GM21423 (cell line): Measurements from ENCODE around the gene ACTR1B.
"Not testable (repeated sequence)": the region's sequence is repeated elsewhere in the genome, so short reads cannot be mapped to it uniquely, and the experiment has no call there.

Experiments used
- ATAC-seq: cut with Tn5 transposase; IDR thresholded peaks from one replicate; pipeline ENCODE4 v1.9.1; 2021; ENCODE audit warnings: mild to moderate bottlenecking, moderate library complexity; ENCODE audit not compliant: unreplicated experiment

ACTR1B gene

GRCh38 chr2:97618939-97619827 lies 44.7 kb downstream of the ACTR1B start:
- ATAC-seq, result not testable (repeated sequence)

- no peak for ATAC-seq
These were observed 45.9 kb downstream of the ACTR1B start for GRCh38 chr2:97617911-97618310.

GRCh38 chr2:97615746-97616145 lies 48.1 kb downstream of the ACTR1B start:
- not testable (repeated sequence) for ATAC-seq

- not testable (repeated sequence) for ATAC-seq
These were observed 51.9 kb downstream of the ACTR1B start for GRCh38 chr2:97611895-97612294.

GRCh38 chr2:97608745-97609144 lies 55.1 kb downstream of the ACTR1B start:
- not testable (repeated sequence) for ATAC-seq
